AG09319 (cell line): Measurements from ENCODE around the gene DHRS4.
A peak's percentile ranks its signal among the peaks of the same experiment; 100 is the strongest.

ENCODE experiments used
- DNase-seq: peaks from one replicate; pipeline ENCODE4 v3.0.0-alpha.2; 2010; ENCODE audit warnings: low read depth; ENCODE audit errors: extremely low read depth
- CTCF ChIP-seq: IDR thresholded peaks from 2 replicates; pipeline ENCODE4 v1.5.1; 2011; ENCODE audit warnings: low read depth, mild to moderate bottlenecking, inconsistent platforms, low read length, moderate library complexity

DHRS4 gene

GRCh38 chr14:23953464-23954278, at the start of gene DHRS4:
TSS of gene DHRS4 (plus strand) at chr14:23953770. CDS start at chr14:23953789, 19 bp downstream.
- peak; percentile 54 for DNase-seq
- peak; percentile 92 for TF ChIP-seq CTCF

DNA sequence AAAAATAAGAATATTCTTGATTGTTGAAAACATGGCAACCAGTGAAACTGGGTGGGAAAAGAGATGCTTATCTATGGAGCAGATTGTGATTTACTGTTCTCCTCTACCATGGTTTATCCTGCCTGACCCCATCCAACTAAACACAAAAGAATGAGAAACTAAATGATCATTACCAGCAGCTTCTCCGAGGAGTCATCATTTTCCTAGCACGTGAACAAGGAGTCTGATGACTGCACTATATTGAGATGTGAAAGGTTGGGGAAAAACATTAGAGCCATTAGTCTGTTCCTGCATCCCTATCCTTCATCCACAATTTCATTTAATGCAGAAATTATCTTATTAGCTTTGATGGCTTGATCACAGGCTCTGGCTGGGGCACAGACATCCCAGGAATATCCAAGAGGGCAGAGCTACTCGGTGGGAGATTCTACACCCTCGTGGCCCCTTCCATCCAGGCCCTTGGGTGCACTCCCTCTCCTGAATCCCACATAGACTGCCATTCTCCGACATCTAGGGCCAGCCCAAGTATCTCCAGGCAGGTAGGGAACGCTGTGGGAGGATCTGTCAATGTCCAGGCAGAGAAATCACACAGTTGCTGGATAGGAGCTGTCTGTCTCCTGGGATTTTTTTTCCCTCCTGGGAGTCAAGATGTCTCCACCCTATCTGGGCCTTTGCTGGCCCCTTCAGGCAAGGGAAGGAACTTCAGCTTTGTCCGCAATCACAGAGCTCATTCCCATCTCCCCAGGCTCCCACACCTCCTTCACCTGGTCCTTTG, 43.3 kb upstream of the DHRS4 start:
- peak; percentile 4 for DNase-seq
- TF ChIP-seq CTCF: peak; percentile 80

GRCh38 chr14:23910876-23911210, 42.7 kb upstream of the DHRS4 start:
- no peak for DNase-seq
- TF ChIP-seq CTCF: no peak

DNA sequence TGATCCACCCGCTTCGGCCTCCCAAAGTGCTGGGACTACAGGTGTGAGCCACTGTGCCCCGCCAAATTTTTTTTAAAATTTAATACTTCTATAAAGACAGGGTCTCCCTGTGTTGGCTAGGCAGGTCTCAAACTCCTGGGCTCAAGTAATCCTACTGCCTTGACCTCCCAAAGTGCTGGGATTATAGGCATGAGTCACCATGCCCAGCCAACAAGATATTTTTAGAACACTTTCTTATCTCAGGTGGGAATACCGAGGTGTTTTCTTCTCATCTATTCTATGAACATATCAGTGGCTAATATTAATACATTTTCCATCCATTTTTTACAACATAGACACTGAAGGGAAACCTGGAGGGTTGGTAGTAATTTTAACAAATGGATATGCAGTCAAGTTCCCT, 38.0 kb upstream of the DHRS4 start:
- TF ChIP-seq CTCF: no peak
- no peak for DNase-seq

- DNase-seq: no peak
- TF ChIP-seq CTCF: no peak
These were observed 37.6 kb upstream of the DHRS4 start for GRCh38 chr14:23916004-23916403.

DNA sequence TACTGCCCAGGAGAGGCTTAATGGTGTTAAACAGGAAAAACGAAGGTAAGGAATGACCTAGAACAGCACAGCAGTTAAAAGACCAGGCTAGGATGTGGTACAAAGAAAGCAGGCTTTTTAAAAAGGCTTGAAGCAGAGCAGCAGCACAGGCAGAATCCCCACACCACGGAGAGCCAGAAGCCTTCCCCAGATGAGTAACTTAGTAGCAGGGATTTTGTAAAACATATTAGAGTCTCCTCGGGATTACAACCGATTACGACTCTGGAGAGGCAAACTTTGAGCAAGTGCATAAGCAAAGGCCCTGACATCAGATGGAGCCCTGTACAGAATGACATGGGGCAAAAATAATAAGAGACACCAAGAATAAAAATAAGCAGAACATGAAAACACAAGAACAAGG, 37.1 kb upstream of the DHRS4 start:
- no peak for DNase-seq
- no peak for TF ChIP-seq CTCF

- no peak for TF ChIP-seq CTCF
- no peak for DNase-seq
These were observed 31.0 kb upstream of the DHRS4 start for GRCh38 chr14:23922545-23922944.
